Activated CD4-positive, alpha-beta T cell treated with anti-CD3 and anti-CD28 coated beads, Interleukin-2, amount 10 ng/mL, durations not matched to agents 24 days and 14 days (primary cell): Measurements from ENCODE around the gene SRSF7. TPM values are rescaled to one million over a fixed set of nuclear protein-coding genes. Genes with fewer than 3 reads are reported as not detected.
"Not testable (repeated sequence)": the region's sequence is repeated elsewhere in the genome, so short reads cannot be mapped to it uniquely, and the experiment has no call there.

ENCODE experiments used
- DNase-seq: peaks from one replicate; pipeline ENCODE4 v3.0.0; 2022
- H3K27ac Mint-ChIP-seq: one replicate; pipeline ENCODE4 v1.8.0; 2022; ENCODE audit warnings: mild to moderate bottlenecking, mixed read lengths
- H3K27me3 Mint-ChIP-seq: one replicate; pipeline ENCODE4 v1.8.0; 2022; ENCODE audit warnings: mixed read lengths
- H3K36me3 Mint-ChIP-seq: one replicate; pipeline ENCODE4 v1.8.0; 2022; ENCODE audit warnings: low read depth, mild to moderate bottlenecking, mixed read lengths
- H3K4me1 Mint-ChIP-seq: one replicate; pipeline ENCODE4 v1.8.0; 2021; ENCODE audit warnings: mixed read lengths
- H3K4me3 Mint-ChIP-seq: one replicate; pipeline ENCODE4 v1.8.0; 2022; ENCODE audit warnings: mild to moderate bottlenecking, moderate library complexity, mixed read lengths
- H3K9me3 Mint-ChIP-seq: one replicate; pipeline ENCODE4 v1.8.0; 2021; ENCODE audit warnings: mixed read lengths
- intact Hi-C: fragments of 100-400 bp; cut with micrococcal nuclease; formaldehyde crosslinking; loops from one replicate; pipeline ENCODE4 v1.15.1; 2023
- total RNA-seq: library from RNA; stranded (reverse); gene quantifications from 2 replicates; pipeline ENCODE4 v1.2.3, GENCODE V29; 2022

Gene SRSF7
- total RNA-seq, 1 donor from 2014 or later, result 419 TPM

DNA sequence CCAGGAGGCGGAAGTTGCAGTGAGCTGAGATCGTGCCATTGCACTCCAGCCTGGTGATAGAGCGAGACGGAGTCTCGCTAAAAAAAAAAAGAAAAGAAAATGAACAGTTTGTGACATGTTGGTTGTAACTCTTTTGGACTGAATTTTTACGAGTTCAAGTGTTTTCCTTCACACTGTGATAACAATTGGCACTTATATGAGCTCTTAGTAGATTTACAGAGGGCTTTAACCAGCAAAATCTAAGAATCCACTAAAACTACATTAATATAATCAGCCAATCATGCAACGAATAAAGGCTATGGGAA, 24.7 kb upstream of the SRSF7 start:
- Mint-ChIP-seq H3K27me3 (peaks cover 18% of the 10 kb centered on the region), H3K36me3 (peaks cover 6% of the 10 kb centered on the region), H3K4me1 (peaks cover 13% of the 10 kb centered on the region), H3K9me3 (no peaks in the 10 kb centered on the region), H3K4me3 (peak overlapping the region; percentile 59), H3K27ac (no peak overlapping the region)
- DNase-seq, result no peak
- intact Hi-C loops, result no loop called here

DNA sequence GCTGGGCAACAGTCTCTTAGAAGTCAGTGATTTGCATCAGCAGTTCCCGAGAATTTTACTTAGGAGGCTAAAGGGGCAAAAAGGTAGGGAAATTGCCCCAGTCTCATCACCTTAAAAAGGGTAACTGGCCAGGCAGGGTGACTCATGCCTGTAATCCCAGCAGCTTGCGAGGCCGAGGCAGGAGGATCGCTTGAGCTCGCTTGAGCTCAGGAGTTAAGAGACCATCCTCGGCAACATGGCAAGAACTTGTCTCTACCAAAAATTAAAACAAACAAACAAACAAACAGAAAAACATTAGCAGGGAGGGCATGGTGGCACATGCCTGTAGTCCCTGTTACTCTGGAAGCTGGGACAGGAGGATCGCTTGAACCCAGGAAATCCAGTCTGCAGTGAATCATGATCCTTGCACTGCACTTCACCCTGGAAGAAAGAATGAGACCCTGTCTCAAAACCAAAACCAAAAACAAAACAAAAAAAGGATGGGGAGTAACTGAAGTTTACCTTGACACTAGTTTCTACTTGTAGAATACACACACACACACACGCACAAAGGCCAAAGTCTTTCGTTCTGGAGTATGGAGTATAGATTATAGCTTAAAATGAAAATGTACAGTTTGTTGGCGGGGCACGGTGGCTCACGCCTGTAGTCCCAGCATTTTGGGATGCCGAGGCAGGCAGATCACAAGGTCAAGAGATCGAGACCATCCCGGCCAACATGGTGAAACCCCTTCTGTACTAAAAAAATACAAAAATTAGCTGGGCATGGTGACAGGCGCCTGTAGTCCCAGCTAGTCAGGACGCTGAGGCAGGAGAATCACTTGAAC, 24.1 kb upstream of the SRSF7 start:
- H3K4me3 Mint-ChIP-seq, result no peak overlapping the region
- H3K4me1 Mint-ChIP-seq, result peaks cover 13% of the 10 kb centered on the region

DNA sequence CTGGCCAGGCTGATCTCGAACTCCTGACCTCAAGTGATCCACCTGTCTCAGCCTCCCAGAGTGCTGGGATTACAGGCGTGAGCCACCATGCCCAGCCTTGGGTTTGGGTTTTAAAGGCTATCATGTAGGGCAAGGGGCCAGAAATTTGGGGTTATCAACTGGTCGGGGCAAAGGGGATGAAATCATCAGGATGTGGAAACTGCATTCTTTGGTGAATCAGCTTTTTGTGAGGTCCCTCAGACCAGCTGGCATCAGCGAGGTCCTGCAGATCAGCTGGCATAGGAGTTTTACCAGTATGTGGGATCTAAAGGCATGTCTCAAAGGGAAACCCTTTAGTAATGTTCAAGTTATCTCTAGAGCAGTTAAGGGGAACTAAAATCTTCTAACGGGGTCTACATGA, 20.5 kb upstream of the SRSF7 start:
- H3K4me3 Mint-ChIP-seq, result no peak overlapping the region
- H3K27ac Mint-ChIP-seq, result no peak overlapping the region
- DNase-seq, result no peak
- no peaks in the 10 kb centered on the region for H3K36me3 Mint-ChIP-seq
- intact Hi-C loops, result no loop called here
- peaks cover 20% of the 10 kb centered on the region for H3K27me3 Mint-ChIP-seq
- H3K9me3 Mint-ChIP-seq, result no peaks in the 10 kb centered on the region
- H3K4me1 Mint-ChIP-seq, result peaks cover 4% of the 10 kb centered on the region

More for the DNA sequence above, 24.1 kb upstream of the SRSF7 start:
- Mint-ChIP-seq H3K27me3 (peaks cover 20% of the 10 kb centered on the region), H3K36me3 (peaks cover 6% of the 10 kb centered on the region), H3K9me3 (no peaks in the 10 kb centered on the region), H3K27ac (no peak overlapping the region)
- intact Hi-C loops, result no loop called here
- DNase-seq, result no peak

DNA sequence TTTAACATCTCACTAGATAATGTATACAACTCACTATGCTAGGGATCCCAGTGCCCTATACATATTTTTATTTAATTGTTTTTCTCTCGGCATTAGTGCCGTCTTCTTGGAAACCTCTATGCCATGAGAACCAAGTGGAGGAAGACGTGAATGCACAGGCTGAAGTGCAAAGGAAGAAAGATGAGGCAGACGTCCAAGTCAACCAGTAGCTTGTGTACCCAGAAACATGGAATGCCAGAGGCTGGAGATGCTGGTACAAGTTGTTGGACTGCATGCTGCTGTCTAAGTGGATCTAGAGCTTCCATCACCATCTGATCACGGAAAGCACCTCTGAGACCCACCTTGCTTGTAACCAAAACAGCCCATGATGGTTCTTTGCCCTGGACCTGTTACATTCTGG, 14.4 kb upstream of the SRSF7 start:
- DNase-seq, result no peak
- Mint-ChIP-seq H3K4me3 (no peak overlapping the region), H3K9me3 (no peaks in the 10 kb centered on the region), H3K4me1 (peaks cover 3% of the 10 kb centered on the region), H3K27me3 (no peaks in the 10 kb centered on the region), H3K27ac (no peak overlapping the region), H3K36me3 (no peaks in the 10 kb centered on the region)
- intact Hi-C loops, result no loop called here

DNA sequence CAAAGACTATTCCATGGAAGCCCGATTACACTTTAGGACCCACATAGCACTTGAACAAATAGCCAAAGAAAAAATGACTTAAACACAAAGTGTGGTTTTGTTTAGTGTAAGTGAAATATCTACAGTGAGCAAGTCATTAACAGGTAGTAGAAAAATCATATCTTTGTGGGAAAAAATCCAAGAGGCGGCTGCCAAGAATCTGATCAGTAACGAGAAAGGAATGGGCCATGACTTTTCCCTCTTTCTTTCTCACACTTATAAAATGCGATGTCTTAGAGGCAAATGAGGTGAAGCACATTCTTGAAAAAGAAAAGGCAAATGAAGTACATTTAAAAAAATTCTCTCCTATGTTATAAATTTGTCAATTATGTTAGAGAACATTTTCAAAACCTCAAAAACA, 14.0 kb upstream of the SRSF7 start:
- Mint-ChIP-seq H3K4me1 (peaks cover 3% of the 10 kb centered on the region), H3K36me3 (no peaks in the 10 kb centered on the region), H3K4me3 (no peak overlapping the region), H3K27ac (no peak overlapping the region), H3K27me3 (no peaks in the 10 kb centered on the region), H3K9me3 (no peaks in the 10 kb centered on the region)
- DNase-seq, result no peak
- intact Hi-C loops, result no loop called here

DNA sequence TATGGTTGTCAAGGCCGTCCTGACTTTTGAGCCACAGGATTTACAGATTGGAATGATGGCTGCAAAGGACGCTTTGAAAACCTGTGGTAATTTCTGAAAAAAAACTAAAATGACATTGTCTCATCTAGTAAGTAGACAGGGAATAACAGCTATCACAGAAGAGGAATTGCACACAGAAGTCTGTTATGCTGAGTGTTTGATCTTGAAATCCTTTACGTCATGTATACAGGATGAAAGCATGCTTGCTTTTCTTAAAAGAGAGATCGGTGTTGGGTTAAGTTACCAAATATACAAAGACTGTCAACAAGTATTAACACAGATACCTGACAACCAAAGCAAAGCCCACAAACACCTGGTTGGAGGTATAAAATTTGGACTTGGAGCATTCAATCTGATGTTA, 12.6 kb upstream of the SRSF7 start:
- H3K36me3 Mint-ChIP-seq, result no peaks in the 10 kb centered on the region
- H3K4me3 Mint-ChIP-seq, result no peak overlapping the region
- peaks cover 3% of the 10 kb centered on the region for H3K4me1 Mint-ChIP-seq
- H3K27ac Mint-ChIP-seq, result no peak overlapping the region
- DNase-seq, result no peak
- intact Hi-C loops, result loop anchor here (1.0 kb wide), 1 partner anchor 12 kb away; the partner anchor contains the start of gene SRSF7
- H3K9me3 Mint-ChIP-seq, result no peaks in the 10 kb centered on the region
- no peaks in the 10 kb centered on the region for H3K27me3 Mint-ChIP-seq

DNA sequence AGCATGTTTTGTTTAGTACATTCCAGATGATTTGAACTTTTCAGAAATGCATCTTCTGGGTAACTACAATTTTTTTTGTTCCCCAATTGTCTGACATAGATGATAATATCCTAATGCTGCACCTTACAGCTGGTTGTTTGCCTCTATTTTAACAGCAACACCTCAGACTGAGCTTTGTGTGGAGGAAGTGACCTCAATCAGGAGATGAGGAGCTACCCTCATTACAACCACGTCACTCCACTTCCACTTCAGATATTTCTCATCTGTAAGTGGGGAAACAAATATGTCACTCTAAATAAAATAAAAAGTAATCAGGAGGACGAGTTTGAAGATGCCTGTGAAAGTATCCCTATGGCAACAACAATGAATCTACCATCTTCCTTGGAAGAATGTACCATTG, 12.1 kb upstream of the SRSF7 start:
- intact Hi-C loops, result loop anchor here (1.0 kb wide), 1 partner anchor 12 kb away; the partner anchor contains the start of gene SRSF7
- H3K27ac Mint-ChIP-seq, result no peak overlapping the region
- no peaks in the 10 kb centered on the region for H3K27me3 Mint-ChIP-seq
- no peaks in the 10 kb centered on the region for H3K36me3 Mint-ChIP-seq
- H3K4me3 Mint-ChIP-seq, result no peak overlapping the region
- peaks cover 3% of the 10 kb centered on the region for H3K4me1 Mint-ChIP-seq
- no peaks in the 10 kb centered on the region for H3K9me3 Mint-ChIP-seq
- DNase-seq, result peak; percentile 69

DNA sequence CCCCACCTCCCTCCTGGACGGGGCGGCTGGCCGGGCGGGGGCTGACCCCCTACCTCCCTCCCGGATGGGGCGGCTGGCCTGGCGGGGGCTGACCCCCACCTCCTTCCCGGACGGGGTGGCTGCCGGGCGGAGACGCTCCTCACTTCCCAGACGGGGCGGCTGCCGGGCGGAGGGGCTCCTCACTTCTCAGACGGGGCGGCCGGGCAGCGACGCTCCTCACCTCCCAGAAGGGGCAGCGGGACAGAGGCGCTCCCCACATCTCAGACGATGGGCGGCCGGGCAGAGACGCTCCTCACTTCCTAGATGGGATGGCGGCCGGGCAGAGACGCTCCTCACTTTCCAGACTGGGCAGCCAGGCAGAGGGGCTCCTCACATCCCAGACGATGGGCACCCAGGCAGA, 4.7 kb upstream of the SRSF7 start:
- H3K27ac Mint-ChIP-seq, intact Hi-C loops: not testable (repeated sequence)

DNA sequence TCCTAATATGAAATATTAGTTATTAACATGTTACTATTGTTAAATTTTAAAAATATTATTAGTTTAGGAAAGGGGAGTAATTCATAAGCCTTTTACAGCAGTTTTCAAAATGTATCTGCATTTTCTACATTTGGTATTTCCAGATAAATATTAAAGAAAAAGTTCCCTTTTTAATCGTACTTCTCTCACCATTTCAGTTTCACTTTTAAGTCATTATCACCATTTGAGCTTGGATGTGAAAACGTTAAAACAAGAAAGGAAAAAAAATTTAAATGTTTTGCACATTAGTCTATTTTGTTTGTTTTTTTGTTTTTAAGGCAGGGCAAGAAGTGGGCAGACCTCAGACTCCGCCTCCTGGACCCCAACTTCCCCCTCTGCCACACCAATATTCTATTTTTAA, 3.3 kb upstream of the SRSF7 start:
- Mint-ChIP-seq H3K9me3 (no peaks in the 10 kb centered on the region), H3K27ac (no peak overlapping the region), H3K4me3 (peak overlapping the region; percentile 59), H3K36me3 (peaks cover 15% of the 10 kb centered on the region), H3K27me3 (peaks cover 2% of the 10 kb centered on the region), H3K4me1 (peaks cover 18% of the 10 kb centered on the region)
- intact Hi-C loops, result loop anchor here (5.0 kb wide), 1 partner anchor 368 kb away; the partner anchor contains the start of gene SOS1
- no peak for DNase-seq

More for the DNA sequence above, 4.7 kb upstream of the SRSF7 start:
- H3K4me1 Mint-ChIP-seq, result peaks cover 15% of the 10 kb centered on the region
- not testable (repeated sequence) for H3K9me3 Mint-ChIP-seq, H3K27me3 Mint-ChIP-seq, H3K4me3 Mint-ChIP-seq, DNase-seq, H3K36me3 Mint-ChIP-seq

DNA sequence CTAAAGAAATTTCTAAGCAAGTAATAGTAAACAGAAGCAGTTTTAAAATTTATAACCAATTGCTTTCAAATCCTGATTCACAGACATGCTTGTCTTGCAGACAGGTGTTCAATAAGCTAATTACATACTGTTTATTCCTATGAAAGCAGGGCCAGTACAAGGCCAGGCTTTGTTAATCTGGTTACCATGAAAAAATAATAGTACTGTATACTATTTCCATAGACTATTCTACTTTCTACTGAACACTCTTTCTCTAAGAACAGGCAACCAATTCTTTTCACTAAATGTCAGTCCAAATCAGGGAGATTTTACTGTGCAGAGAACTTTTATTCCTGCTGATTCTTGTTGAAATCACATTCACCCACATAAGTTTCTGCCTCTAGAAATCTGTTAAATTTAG, 2.9 kb upstream of the SRSF7 start:
- peaks cover 2% of the 10 kb centered on the region for H3K27me3 Mint-ChIP-seq
- H3K9me3 Mint-ChIP-seq, result no peaks in the 10 kb centered on the region
- H3K4me3 Mint-ChIP-seq, result peak overlapping the region; percentile 55
- peaks cover 20% of the 10 kb centered on the region for H3K4me1 Mint-ChIP-seq
- peaks cover 19% of the 10 kb centered on the region for H3K36me3 Mint-ChIP-seq
- intact Hi-C loops, result loop anchor here (5.0 kb wide), 1 partner anchor 368 kb away; the partner anchor contains the start of gene SOS1
- no peak for DNase-seq
- peak overlapping the region; percentile 40 for H3K27ac Mint-ChIP-seq

DNA sequence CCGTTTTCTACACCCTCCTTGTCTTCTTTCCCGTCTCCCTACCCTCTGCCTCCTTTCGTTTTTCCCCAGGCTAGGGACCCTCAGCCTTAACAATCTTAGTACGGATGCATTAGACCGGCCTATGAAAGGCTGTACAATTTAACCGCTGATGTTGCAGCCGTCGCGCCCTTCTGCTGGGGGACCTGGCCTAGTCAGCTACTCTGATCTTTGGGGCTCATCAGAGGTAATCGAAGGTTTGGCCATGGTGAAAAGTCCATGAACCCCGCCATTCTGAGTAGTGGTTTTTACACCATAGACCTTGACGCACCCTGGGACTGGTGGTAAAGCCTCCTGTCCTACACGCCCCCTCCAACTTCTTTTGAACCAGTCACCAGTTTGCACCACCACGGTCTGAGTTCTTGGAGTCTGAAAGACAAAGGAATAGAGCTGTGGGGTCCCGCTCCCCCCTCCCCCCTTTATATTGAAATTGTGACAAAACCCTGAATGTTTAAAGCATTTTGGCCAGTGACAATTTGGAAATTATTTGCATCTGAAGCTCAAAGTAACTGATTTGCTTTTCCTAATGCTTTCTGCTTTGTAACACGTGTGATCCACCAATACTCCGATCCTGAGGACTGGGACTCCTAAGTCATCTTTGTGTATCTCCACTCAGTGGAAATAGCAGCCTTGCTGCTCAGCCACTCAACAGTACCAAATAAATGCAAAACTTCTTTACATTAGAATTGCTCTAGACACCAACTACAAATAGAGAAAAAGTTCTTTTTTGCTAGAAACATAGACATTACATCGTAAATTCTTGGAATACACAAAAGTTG, 642 bp upstream of the SRSF7 start:
- intact Hi-C loops, result loop anchor here (1.0 to 5.0 kb wide), 5 partner anchors 10 to 370 kb away; partner anchors contain the start of genes GEMIN6 and SOS1
- peaks cover 2% of the 10 kb centered on the region for H3K27me3 Mint-ChIP-seq
- DNase-seq, result no peak
- H3K9me3 Mint-ChIP-seq, result no peaks in the 10 kb centered on the region
- H3K4me1 Mint-ChIP-seq, result peaks cover 39% of the 10 kb centered on the region
- H3K36me3 Mint-ChIP-seq, result peaks cover 42% of the 10 kb centered on the region
- H3K27ac Mint-ChIP-seq, result peak overlapping the region; percentile 98
- H3K4me3 Mint-ChIP-seq, result peak overlapping the region; percentile 91

DNA sequence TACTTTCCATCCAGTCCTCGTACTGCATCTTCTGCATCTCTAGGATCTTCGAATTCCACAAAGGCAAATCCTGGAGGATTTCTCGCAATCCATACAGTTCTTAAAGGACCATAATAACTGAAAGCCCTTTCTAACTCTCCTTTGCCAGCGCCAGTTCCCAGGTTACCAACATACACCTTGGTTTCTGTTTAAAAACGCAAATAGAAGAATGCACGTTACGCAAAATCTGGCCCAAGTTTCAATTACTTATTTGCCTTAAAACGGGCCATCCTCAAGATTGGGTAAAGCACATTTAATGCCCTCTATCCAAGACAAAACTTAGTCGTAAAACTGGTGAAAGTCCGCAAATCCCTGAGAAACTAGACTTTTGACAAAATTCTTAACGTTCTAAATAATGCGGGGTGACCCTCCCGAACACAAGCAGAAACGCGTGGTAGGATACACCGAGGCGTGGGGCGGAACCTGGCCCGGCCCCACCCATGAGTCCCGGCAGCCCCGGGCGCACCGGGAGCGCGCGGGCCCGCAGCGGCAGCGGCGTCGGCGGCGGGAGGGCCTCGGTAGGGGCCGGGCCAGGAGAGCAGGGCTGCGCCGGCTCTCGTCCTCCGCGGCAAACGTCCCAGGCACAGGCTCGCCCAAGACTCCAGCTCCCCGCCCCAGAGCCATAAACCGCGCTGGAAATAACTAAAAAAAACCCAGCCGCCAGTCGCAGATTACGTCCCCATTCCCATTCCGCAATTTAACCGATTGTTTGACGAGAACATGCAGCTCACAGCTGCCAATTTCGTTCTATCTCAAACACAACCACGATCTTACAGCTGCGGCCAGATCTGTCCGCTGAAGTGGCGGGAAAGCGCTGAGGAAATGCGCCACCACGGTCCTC, 910 bp downstream of the SRSF7 start:
- Mint-ChIP-seq H3K4me3 (peak overlapping the region; percentile 91), H3K27ac (peak overlapping the region; percentile 98), H3K36me3 (peaks cover 56% of the 10 kb centered on the region), H3K4me1 (peaks cover 55% of the 10 kb centered on the region), H3K27me3 (peaks cover 2% of the 10 kb centered on the region), H3K9me3 (no peaks in the 10 kb centered on the region)
- peak; percentile 88 for DNase-seq
- intact Hi-C loops, result loop anchor here (1.0 to 5.0 kb wide), 2 partner anchors 372 to 373 kb away; partner anchors contain the start of genes ATL2 and SOS1
